RPMI8226 (cell line): ENCODE measurements around the gene HEATR3.

ENCODE experiments used
- DNase-seq: peaks from one replicate; pipeline ENCODE4 v3.0.0-alpha.2; 2015

Gene HEATR3, protein sequence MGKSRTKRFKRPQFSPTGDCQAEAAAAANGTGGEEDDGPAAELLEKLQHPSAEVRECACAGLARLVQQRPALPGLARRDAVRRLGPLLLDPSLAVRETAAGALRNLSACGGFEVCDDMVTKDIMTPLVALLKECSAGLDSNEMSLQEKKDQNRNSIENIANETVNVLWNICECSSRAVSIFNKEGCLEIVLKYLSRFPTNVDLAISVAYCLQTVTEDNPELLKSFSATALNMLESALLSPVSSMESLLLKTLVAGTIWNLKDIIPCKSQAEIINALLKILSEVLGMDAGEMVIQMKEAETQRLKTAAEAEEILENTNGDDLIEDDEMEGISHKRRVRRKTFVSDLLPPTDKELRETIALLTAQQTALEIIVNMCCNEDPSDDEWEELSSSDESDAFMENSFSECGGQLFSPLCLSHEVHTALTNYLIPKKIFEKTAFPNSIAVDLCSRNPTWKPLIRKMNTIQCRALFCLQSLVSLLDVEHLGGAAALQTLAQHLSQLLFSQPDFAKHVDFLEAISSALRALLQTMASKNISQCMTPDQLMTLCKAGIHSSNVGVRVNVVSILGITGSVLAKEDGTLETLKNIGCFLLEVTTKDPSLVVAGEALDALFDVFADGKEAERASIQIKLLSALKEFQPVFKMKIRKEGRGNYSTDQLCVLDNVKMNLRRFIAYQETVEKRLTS

GRCh38 chr16:50065624-50066481 lies at the start of gene HEATR3:
TSS of gene HEATR3 (plus strand) at chr16:50065970. CDS start at chr16:50066132, 162 bp downstream.
- peak; percentile 96 for DNase-seq

GRCh38 chr16:50017553-50017952 lies 48.2 kb upstream of the HEATR3 start:
- DNase-seq: no peak

- DNase-seq: peak; percentile 67
Observed at GRCh38 chr16:50021544-50021943, 44.2 kb upstream of the HEATR3 start.

DNA sequence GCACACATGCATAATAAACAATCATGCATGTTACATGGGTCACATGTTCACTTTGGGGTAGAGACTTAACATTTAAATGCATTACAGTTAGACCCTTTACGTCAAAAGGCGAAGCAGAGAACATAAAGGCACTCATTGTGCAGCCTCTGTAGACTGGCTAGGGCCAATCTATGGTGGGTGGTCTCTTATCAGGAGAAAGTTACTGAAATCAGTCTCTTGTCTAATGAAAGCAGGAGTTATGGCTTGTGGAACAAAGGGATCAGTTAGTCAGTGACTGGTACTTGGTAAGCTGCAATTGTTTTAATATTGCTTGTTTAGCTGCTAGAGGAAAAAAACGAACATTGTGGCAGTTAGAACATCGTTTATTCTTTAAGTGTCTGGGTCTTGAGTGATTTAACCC lies 42.1 kb upstream of the HEATR3 start:
- no peak for DNase-seq

GRCh38 chr16:50024207-50024606 lies 41.6 kb upstream of the HEATR3 start:
- no peak for DNase-seq

DNA sequence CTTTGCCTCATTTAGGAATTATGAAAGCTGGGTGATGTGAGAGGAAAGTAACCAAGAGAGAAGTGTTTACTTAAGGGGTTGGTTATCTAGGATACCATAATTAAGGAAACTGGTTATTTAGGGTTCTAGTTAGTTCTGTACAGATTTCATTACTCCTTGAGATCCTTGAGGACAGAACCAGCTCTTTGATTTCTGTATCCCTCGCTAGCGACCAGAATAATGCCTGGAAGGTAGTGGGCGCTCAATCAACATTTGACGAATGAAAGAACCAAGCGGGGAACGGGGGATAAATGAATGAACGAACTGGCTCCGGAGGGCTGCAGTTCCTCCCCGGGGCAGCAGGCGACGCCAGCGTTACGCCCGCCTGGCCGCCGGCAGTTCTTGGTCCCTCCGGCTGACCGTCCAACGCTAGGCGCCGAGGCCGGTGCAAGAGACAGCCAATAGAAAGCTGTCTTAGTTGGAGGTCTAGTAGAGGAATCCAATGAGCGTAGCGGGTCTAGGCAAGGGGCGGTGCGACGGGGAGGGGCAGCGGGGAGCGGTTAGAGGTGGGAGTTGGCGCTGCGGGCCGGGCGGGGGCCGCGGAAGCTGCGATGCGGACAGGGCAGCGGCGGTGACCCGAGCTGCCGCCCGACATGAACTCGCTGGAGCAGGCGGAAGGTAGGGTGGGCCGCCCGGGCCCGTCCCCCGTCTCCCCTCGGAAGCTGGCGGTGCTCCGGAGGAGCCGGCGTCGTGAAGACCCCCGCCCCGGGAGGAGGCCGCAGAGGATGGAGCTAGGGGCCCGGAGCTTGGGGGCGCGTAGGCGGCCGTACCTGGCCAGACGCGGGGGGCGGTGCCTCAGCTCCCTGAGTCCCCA lies 40.9 kb upstream of the HEATR3 start, which contains the start of gene CNEP1R1:
Gene CNEP1R1 (plus strand): TSS at position 542 of the 853 bp plus-strand sequence. CDS start 91 bp downstream, at position 633.
- peak; percentile 98 for DNase-seq

GRCh38 chr16:50025537-50025931 lies 40.2 kb upstream of the HEATR3 start:
- peak; percentile 36 for DNase-seq

DNA sequence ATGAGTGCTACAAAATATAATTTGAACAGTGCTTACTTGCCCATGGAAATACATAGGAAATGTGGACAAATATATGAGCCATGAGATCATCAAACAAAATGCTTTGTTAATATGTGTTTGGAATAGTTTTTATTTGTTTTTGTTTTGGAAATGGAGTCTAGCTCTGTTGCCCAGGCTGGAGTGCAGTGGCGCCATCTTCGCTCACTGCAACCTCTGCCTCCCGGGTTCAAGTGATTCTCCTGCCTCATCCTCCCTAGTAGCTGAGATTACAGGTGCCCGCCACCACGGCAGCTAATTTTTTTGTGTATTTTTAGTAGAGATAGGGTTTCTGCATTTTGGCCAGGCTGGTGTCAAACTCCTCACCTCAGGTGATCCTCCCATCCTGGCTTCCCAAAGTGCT lies 37.9 kb upstream of the HEATR3 start:
- DNase-seq: no peak

- no peak for DNase-seq
Observed at GRCh38 chr16:50035468-50035992, 30.2 kb upstream of the HEATR3 start.

DNA sequence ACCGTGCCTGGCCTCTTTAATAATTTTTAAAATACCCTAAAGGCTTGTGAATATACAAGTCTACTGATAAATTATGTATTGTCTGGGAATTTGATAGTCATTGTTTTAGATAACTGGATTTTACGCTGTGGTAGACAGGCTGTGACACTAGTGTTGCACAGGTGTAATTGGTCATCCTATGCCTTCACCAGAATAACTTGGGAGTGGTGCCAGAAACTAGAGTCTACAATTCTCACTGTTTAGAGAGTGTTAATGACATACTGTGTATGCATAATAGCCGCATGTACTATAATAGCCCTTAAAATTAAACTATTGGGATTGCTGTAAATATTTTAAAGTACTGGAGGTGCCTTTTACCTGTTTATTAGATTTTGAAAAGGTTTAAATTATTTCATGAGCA lies 29.3 kb upstream of the HEATR3 start:
- DNase-seq: no peak

DNA sequence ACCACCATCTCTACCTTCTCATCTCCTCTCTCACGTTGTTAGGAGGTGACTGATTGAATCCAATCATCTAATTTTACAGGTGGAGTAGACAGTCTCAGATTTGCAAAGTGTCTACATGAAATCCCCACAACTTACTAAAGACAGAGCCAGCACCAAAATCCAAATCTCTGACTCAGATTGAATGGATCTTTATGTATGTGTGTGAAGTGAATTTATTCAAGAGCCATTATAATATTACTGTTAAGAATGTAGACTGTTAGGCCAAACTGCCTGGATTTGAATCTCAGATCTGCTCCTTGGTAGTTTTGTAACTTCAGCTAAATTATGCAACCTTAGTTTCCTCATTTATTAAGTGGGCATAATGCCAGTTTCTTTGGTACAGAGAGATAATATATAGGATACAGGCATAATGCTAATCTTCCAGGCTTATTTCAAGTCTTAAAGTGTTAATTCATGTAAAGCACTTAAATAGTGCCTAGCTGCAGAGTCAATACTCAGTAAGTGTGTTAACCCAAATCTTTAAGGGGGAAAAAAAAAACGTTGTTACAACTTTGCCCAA lies 28.0 kb upstream of the HEATR3 start:
- DNase-seq: no peak

DNA sequence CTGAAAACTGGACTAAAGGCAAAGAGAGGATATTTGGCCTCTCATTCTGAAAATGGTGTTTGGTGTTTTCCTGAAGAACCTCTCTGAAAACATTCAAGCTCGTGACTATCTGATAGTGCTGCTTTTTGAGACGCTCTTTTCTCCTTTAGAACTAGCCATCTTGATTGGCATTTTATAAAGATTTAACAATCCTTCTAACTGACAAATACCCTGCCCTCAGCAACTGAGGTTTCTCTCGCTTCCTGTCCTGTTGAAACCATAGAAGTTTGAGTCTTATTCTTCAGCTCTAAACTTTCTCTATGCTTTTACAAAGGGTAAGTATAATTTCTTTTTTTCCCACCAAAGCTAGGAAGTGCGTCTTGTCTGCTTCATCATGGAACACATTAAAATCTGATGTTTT lies 27.5 kb upstream of the HEATR3 start:
- DNase-seq: no peak

DNA sequence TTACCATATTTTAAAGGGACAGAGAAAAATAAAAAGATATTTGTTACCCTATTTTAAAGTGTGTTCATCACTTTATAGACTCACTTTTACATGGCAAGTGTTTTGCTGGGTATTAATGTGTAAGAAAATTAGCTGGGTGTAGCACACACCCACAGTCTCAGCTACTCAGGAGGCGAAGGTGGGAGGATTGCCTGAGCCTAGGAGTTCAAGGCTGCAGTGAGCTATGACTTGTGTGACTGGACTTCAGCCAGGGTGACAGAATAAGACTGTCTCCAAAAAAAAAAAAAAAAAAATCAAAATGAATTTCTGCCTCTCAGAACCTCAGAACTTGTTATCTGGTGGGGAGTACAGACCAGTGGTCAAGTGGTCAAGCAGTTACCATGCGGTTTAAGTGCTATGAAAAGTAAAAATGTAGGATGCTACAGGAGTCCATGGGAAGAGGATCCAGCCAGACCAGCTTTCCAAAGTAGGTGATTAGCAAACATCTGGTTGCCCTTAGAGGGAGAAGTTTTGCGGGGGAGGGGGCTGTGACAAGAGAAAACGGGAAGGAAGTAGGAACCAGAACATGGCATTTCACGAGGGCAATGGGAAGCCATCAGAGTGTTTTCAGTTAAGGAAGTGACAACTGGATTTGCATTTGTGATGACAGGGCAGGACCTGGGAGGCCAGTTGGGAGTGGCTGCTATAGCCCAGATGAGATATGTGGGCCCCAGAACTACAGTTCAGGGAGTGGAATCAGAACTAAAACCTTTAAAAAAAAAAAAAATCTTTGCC lies 26.8 kb upstream of the HEATR3 start:
- peak; percentile 39 for DNase-seq

GRCh38 chr16:50040018-50040417 lies 25.8 kb upstream of the HEATR3 start:
- no peak for DNase-seq

GRCh38 chr16:50040710-50041109 lies 25.1 kb upstream of the HEATR3 start:
- DNase-seq: no peak

GRCh38 chr16:50043358-50043757 lies 22.4 kb upstream of the HEATR3 start:
- no peak for DNase-seq

- no peak for DNase-seq
Observed at GRCh38 chr16:50045412-50045811, 20.4 kb upstream of the HEATR3 start.

DNA sequence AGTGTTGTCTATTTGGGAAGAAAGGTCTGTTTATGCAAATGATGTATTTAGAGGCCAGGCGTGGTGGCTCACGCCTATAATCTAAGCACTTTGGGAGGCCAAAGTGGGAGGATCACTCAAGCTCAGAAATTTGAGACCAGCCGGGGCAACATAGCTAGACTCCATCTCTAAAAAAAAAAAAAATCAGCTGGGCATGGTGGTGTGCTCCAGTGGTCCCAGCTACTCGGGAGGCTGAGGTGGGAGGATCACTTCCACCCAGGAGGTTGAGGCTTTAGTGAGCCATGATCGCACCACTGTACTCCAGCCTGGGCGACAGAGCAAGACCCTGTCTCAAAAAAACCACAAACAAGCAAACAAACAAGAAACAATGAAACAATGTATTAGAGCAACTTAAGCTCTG lies 18.9 kb upstream of the HEATR3 start:
- no peak for DNase-seq

GRCh38 chr16:50047864-50048263 lies 17.9 kb upstream of the HEATR3 start:
- no peak for DNase-seq

DNA sequence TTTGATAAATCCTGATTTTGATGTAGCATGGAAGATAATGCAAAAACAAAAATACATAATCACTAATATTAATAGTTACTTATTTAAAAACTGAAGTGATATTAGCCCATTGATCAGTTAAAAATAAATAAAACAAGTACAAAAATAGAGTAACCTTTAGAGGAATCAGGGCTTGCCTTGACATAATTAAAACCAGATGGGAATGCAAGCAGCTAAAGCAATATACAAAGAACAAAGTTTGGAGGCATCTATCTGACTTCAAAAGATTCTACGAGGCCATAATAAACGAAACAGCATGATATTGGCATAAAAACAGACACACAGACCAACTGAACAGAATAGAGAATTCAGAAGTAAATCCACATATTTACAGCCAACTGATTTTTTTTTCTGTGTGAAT lies 15.0 kb upstream of the HEATR3 start:
- DNase-seq: no peak

GRCh38 chr16:50056226-50056625 lies 9.5 kb upstream of the HEATR3 start:
- no peak for DNase-seq
